K562 (cell line): ENCODE data around the gene FIZ1. TPM values are rescaled to one million over a fixed set of nuclear protein-coding genes. Genes with fewer than 3 reads are reported as not detected.

ENCODE experiments used
- ATF4 ChIP-seq: fragments of 450-650 bp; formaldehyde crosslinking; IDR thresholded peaks from 2 replicates; pipeline ENCODE4 v1.4.0; 2022; ENCODE audit warnings: mild to moderate bottlenecking, moderate library complexity
- CBFB ChIP-seq: sonication (generic); formaldehyde crosslinking; IDR thresholded peaks from 2 replicates; pipeline ENCODE4 v1.4.0; 2020; ENCODE audit warnings: mild to moderate bottlenecking, missing genetic modification reagents
- CC2D1A ChIP-seq: fragments of 450-650 bp; IDR thresholded peaks from 2 replicates; pipeline ENCODE4 v1.6.1; 2017; ENCODE audit warnings: mild to moderate bottlenecking
- CEBPB ChIP-seq: fragments of 450-650 bp; IDR thresholded peaks from 2 replicates; pipeline ENCODE4 v1.6.1; 2016; ENCODE audit warnings: missing genetic modification characterization, missing compliant biosample characterization
- CREM ChIP-seq: IDR thresholded peaks from 2 replicates; pipeline ENCODE4 v1.6.1; 2014; ENCODE audit warnings: antibody characterized with exemption, low read depth
- FOXM1 ChIP-seq, 2 experiments: fragments of 450-650 bp in 1 of 2; sonication (generic) in 1 of 2; formaldehyde crosslinking in 1 of 2; IDR thresholded peaks; 2 replicates each; pipeline versions ENCODE4 v1.6.1 to v1.9.0; 2017 to 2022; ENCODE audit warnings: low read depth in 2 of 2, mild to moderate bottlenecking in 2 of 2, missing genetic modification reagents in 1 of 2, moderate library complexity in 1 of 2
- FOXO4 ChIP-seq: fragments of 450-650 bp; formaldehyde crosslinking; IDR thresholded peaks from 2 replicates; pipeline ENCODE4 v1.4.0; 2020; ENCODE audit warnings: mild to moderate bottlenecking, moderate library complexity
- PATZ1 ChIP-seq: fragments of 250-450 bp; sonication (Bioruptor Pico); IDR thresholded peaks from 2 replicates; pipeline ENCODE4 v1.5.0; 2020; ENCODE audit warnings: mild to moderate bottlenecking, borderline replicate concordance
- POU5F1 ChIP-seq: fragments of 150-350 bp; IDR thresholded peaks from 2 replicates; pipeline ENCODE4 v1.6.1; 2014; ENCODE audit warnings: borderline replicate concordance, low read length, low read depth, mild to moderate bottlenecking; ENCODE audit not compliant: partially characterized antibody
- PTBP1 ChIP-seq: fragments of 200-400 bp; formaldehyde crosslinking; IDR thresholded peaks from 2 replicates; pipeline ENCODE4 v1.6.1; 2017; ENCODE audit warnings: low read depth, low read length
- RCOR1 ChIP-seq, 2 experiments: IDR thresholded peaks; 2 replicates each; pipeline ENCODE4 v1.6.1; 2012; ENCODE audit warnings: low read depth in 2 of 2, low read length in 2 of 2, borderline replicate concordance in 1 of 2, improper control_type of control experiment in 1 of 2
- SIN3A ChIP-seq, 2 experiments: fragments of 150-350 bp in 1 of 2; IDR thresholded peaks; 2 replicates each; pipeline ENCODE4 v1.6.1; 2011 to 2016; ENCODE audit warnings: borderline replicate concordance in 2 of 2, low read depth in 2 of 2, low read length in 2 of 2, mild to moderate bottlenecking in 2 of 2, moderate library complexity in 2 of 2; ENCODE audit not compliant: control insufficient read depth in 1 of 2
- SMARCA5 ChIP-seq: fragments of 450-650 bp; IDR thresholded peaks from 2 replicates; pipeline ENCODE4 v1.6.1; 2016
- ZNF121 ChIP-seq: sonication (generic); formaldehyde crosslinking; conservative IDR thresholded peaks from 2 replicates; pipeline ENCODE4 v1.8.0; 2022; ENCODE audit warnings: missing genetic modification reagents
- ZNF140 ChIP-seq: fragments of 250-450 bp; sonication (Bioruptor Pico); IDR thresholded peaks from 2 replicates; pipeline ENCODE4 v1.8.0; 2021; ENCODE audit warnings: moderate library complexity, mild to moderate bottlenecking, inconsistent platforms
- ZNF184 ChIP-seq: sonication (generic); formaldehyde crosslinking; IDR thresholded peaks from 2 replicates; pipeline ENCODE4 v1.5.0; 2020; ENCODE audit warnings: missing genetic modification reagents
- ZNF644 ChIP-seq: fragments of 200-800 bp; sonication (Bioruptor generic); IDR thresholded peaks from 2 replicates; pipeline ENCODE4 v1.6.1; 2016; ENCODE audit warnings: low read depth, missing genetic modification characterization, missing compliant biosample characterization
- ZNF76 ChIP-seq: fragments of 250-450 bp; sonication (Bioruptor Pico); IDR thresholded peaks from 2 replicates; pipeline ENCODE4 v1.4.0; 2020; ENCODE audit warnings: mild to moderate bottlenecking, moderate library complexity, borderline replicate concordance
- polyA plus RNA-seq, 8 experiments: library from polyadenylated mRNA; depleted of rRNA in 4 of 8; stranded (reverse) in 5 of 8; unstranded in 3 of 8; fragments of >200 nt; fragmentation: Nextera tagmentation in 2 of 8; fragmentation: Illumina TruSeq in 1 of 8; extraction: Ambion mirVana in 2 of 8; extraction: Trizol in 1 of 8; gene quantifications; 2 replicates each; pipeline versions ENCODE4 v1.2.1 to v1.2.3, GENCODE V29; 2011 to 2014; ENCODE audit warnings: inconsistent platforms in 1 of 8, missing spikeins in 1 of 8
- total RNA-seq, 7 experiments: library from RNA; depleted of rRNA in 6 of 7; stranded (reverse); fragments of >200 nt in 6 of 7; fragmentation: Illumina TruSeq in 2 of 7; extraction: Trizol in 2 of 7; gene quantifications; 2 replicates each; pipeline versions ENCODE4 v1.2.1 to v1.2.3, GENCODE V29; 2011 to 2021; ENCODE audit warnings: low replicate concordance in 1 of 7
- TF ChIP-seq, protein P1 (sequence below): sonication (generic); formaldehyde crosslinking; IDR thresholded peaks from 2 replicates; pipeline ENCODE4 v1.8.0; 2022; ENCODE audit warnings: mild to moderate bottlenecking, missing genetic modification reagents
- TF ChIP-seq, protein P2 (sequence below): fragments of 250-450 bp; sonication (Bioruptor Pico); IDR thresholded peaks from 2 replicates; pipeline ENCODE4 v1.4.0; 2020; ENCODE audit warnings: mild to moderate bottlenecking

The FIZ1 gene
- total and polyA plus RNA-seq, 9 of the 15 experiments (the other 6 are each of a cell fraction or from before 2014, with no cell fraction given) = 0.79 to 17.5 (median 5.5) TPM

DNA sequence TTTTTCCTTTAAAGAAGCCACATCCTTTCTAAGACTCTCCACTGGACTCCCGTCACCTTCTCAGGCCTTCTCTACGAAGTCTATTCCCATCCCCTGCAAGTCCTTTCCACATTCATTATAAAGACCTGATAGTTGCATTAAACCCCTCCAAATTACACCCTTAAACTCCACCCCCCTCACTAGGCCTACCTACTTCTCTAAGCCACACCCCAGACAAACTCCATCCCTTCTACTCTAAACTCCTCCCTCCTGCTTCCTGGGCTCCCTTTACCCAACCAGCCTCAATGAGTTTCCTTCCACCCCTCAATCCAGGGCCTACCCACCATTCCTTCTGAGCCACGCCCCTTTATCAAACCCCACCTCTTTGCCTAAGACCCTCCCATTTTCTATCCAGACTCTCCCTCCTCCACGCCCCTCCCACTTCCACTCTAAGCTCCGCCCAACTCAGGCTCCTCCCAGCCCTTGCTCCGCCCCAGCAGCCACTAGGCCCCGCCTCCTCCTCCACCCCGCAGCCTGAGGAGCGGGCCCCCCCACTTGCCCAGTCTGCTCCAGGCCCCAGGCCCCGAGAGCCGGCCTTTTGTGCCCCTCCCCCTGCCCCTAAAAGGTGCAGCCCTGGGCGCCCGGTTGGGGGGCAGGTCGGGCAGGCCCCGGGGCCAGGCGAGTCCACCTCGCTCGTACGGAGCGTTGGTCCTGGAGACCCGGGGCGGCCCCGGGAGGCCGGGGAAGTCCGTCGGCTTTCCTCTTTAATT is 424 bp downstream of the FIZ1 start (continued):
- TF ChIP-seq PTBP1 (no peak), CBFB (CRISPR knock-in tag) (no peak), ZNF140 (CRISPR knock-in tag) (no peak), PATZ1 (CRISPR knock-in tag) (no peak), ZNF184 (CRISPR knock-in tag) (no peak), RCOR1 (IDR thresholded peaks at IDR 0.05; ENCODE audit: borderline replicate concordance in 1 of 2, low read depth in 2 of 2, low read length in 2 of 2) (no peak), ZNF644 (tag) (no peak), CREM (no peak), CEBPB (no peak), SMARCA5 (no peak), CC2D1A (no peak), SIN3A (IDR thresholded peaks at IDR 0.05; ENCODE audit: borderline replicate concordance in 2 of 2, control insufficient read depth in 1 of 2, low read depth in 2 of 2, low read length in 2 of 2) (no peak), ZNF76 (no peak), POU5F1 (no peak), FOXM1 (IDR thresholded peaks at IDR 0.05; ENCODE audit: low read depth) (no peak), FOXM1 (CRISPR knock-in tag; IDR thresholded peaks at IDR 0.05; ENCODE audit: low read depth) (no peak), ZNF121 (CRISPR knock-in tag) (no peak), FOXO4 (CRISPR knock-in tag) (no peak), ATF4 (CRISPR knock-in tag) (no peak)
- TF ChIP-seq, protein P1, sequence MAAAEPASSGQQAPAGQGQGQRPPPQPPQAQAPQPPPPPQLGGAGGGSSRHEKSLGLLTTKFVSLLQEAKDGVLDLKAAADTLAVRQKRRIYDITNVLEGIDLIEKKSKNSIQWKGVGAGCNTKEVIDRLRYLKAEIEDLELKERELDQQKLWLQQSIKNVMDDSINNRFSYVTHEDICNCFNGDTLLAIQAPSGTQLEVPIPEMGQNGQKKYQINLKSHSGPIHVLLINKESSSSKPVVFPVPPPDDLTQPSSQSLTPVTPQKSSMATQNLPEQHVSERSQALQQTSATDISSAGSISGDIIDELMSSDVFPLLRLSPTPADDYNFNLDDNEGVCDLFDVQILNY (CRISPR knock-in tag) = no peak
- TF ChIP-seq, protein P2, sequence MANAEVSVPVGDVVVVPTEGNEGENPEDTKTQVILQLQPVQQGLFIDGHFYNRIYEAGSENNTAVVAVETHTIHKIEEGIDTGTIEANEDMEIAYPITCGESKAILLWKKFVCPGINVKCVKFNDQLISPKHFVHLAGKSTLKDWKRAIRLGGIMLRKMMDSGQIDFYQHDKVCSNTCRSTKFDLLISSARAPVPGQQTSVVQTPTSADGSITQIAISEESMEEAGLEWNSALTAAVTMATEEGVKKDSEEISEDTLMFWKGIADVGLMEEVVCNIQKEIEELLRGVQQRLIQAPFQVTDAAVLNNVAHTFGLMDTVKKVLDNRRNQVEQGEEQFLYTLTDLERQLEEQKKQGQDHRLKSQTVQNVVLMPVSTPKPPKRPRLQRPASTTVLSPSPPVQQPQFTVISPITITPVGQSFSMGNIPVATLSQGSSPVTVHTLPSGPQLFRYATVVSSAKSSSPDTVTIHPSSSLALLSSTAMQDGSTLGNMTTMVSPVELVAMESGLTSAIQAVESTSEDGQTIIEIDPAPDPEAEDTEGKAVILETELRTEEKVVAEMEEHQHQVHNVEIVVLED (CRISPR knock-in tag) = no peak
